GM12878 (cell line): ENCODE data around the gene IHH. TPM values are rescaled to one million over a fixed set of nuclear protein-coding genes. Genes with fewer than 3 reads are reported as not detected.

Experiments used
- ATAC-seq: fragments of 200-7000 bp; cut with Tn5 transposase; 3 replicates; pipeline ENCODE4 v1.9.1; 2020; ENCODE audit warnings: mild to moderate bottlenecking, moderate library complexity
- BruUV-seq: library from RNA; stranded (reverse); fragments of 400-500 nt; replicated peaks from 2 replicates; lab custom pipeline; 2021; lab: Mats Ljungman, UMichigan
- CTCF ChIA-PET: fragments of 300-600 bp; sonication (Branson Sonifier 250); formaldehyde crosslinking; extraction: SDS; loops from one replicate; lab custom pipeline; 2021; ENCODE audit warnings: inconsistent platforms; lab: Yijun Ruan, JAX
- POLR2A ChIA-PET: fragments of 350-600 bp; formaldehyde crosslinking; extraction: SDS; loops from one replicate; lab custom pipeline; 2021; ENCODE audit warnings: inconsistent platforms; lab: Charles Lee
- RAD21 ChIA-PET: fragments of 300-600 bp; sonication (Branson Sonifier 250); formaldehyde crosslinking; loops from one replicate; lab custom pipeline; 2023; ENCODE audit warnings: antibody characterized with exemption; ENCODE audit not compliant: unreplicated experiment; lab: Charles Lee
- SMC1A ChIA-PET: fragments of 300-600 bp; sonication (Branson Sonifier 250); formaldehyde crosslinking; loops from one replicate; lab custom pipeline; 2023; ENCODE audit not compliant: unreplicated experiment, uncharacterized antibody; lab: Charles Lee
- DNase-seq: peaks from one replicate; pipeline ENCODE4 v3.0.0-alpha.2; 2011; ENCODE audit warnings: low read depth, low spot score
- FAIRE-seq: peaks from 3 replicates; lab custom pipeline; 2011; peaks lifted over from hg19 to GRCh38; lab: Jason Lieb, UNC
- H2AFZ ChIP-seq: 2 replicates; pipeline ENCODE4 v1.6.0; 2011; ENCODE audit warnings: low read depth, low read length, control low read depth; ENCODE audit not compliant: control insufficient read depth
- H3K27ac ChIP-seq: 2 replicates; pipeline ENCODE4 v1.5.1; 2011; ENCODE audit warnings: control low read depth; ENCODE audit not compliant: control insufficient read depth, insufficient read depth
- H3K27me3 ChIP-seq, 2 experiments: replicated peaks in 1 of 2; 2 replicates each; pipeline versions ENCODE4 v1.6.0 to v1.6.1; 2011; ENCODE audit warnings: low read length in 1 of 2; ENCODE audit not compliant: control insufficient read depth in 2 of 2, insufficient read depth in 2 of 2
- H3K36me3 ChIP-seq, 2 experiments: 2 replicates each; pipeline ENCODE4 v1.5.1; 2011; ENCODE audit warnings: low read length in 1 of 2; ENCODE audit not compliant: control insufficient read depth in 2 of 2, insufficient read depth in 2 of 2
- H3K4me1 ChIP-seq: 2 replicates; pipeline ENCODE4 v1.6.1; 2011; ENCODE audit warnings: mild to moderate bottlenecking, low read length, moderate library complexity, mixed read lengths; ENCODE audit not compliant: control insufficient read depth, insufficient read depth
- H3K4me2 ChIP-seq: 2 replicates; pipeline ENCODE4 v1.6.0; 2011; ENCODE audit warnings: control low read depth; ENCODE audit not compliant: control insufficient read depth, insufficient read depth
- H3K4me3 ChIP-seq: fragments of 200-600 bp; sonication (generic); 2 replicates; pipeline ENCODE4 v1.5.1; 2016
- H3K79me2 ChIP-seq: 2 replicates; pipeline ENCODE4 v1.6.0; 2011; ENCODE audit warnings: low read length; ENCODE audit not compliant: control insufficient read depth, insufficient read depth
- H3K9ac ChIP-seq: 2 replicates; pipeline ENCODE4 v1.8.0; 2011; ENCODE audit warnings: low read length, control low read depth, mixed read lengths; ENCODE audit not compliant: control insufficient read depth, insufficient read depth
- H3K9me3 ChIP-seq: replicated peaks from 3 replicates; pipeline ENCODE4 v1.5.1; 2011; ENCODE audit warnings: mild to moderate bottlenecking, low read length; ENCODE audit not compliant: control insufficient read depth, insufficient read depth
- H4K20me1 ChIP-seq: 2 replicates; pipeline ENCODE4 v1.6.0; 2011; ENCODE audit not compliant: control insufficient read depth, insufficient read depth
- BRCA1 ChIP-seq: IDR thresholded peaks from 2 replicates; pipeline ENCODE4 v1.6.1; 2011; ENCODE audit warnings: low read depth, low read length, improper control_type of control experiment
- FOS ChIP-seq: IDR thresholded peaks from 3 replicates; pipeline ENCODE4 v1.6.1; 2011; ENCODE audit warnings: borderline replicate concordance; ENCODE audit not compliant: insufficient read length; ENCODE audit errors: extremely low read depth
- LARP7 ChIP-seq: fragments of 450-650 bp; IDR thresholded peaks from 2 replicates; pipeline ENCODE4 v1.6.1; 2017; ENCODE audit warnings: mild to moderate bottlenecking
- MYB ChIP-seq: fragments of 150-350 bp; IDR thresholded peaks from 2 replicates; pipeline ENCODE4 v1.6.1; 2014; ENCODE audit warnings: mild to moderate bottlenecking, low read depth, low read length, borderline replicate concordance
- NR2C1 ChIP-seq: fragments of 450-650 bp; IDR thresholded peaks from 2 replicates; pipeline ENCODE4 v1.6.1; 2017; ENCODE audit warnings: antibody characterized with exemption, mild to moderate bottlenecking, moderate library complexity
- POU2F2 ChIP-seq: IDR thresholded peaks from 3 replicates; pipeline ENCODE4 v1.6.1; 2011; ENCODE audit warnings: low read depth, mild to moderate bottlenecking, low read length, borderline replicate concordance
- SUZ12 ChIP-seq: fragments of 200-600 bp; sonication (generic); IDR thresholded peaks from one replicate; pipeline ENCODE4 v1.6.1; 2018; ENCODE audit warnings: antibody characterized with exemption, mild to moderate bottlenecking; ENCODE audit not compliant: unreplicated experiment
- ZSCAN29 ChIP-seq: fragments of 450-650 bp; IDR thresholded peaks from 2 replicates; pipeline ENCODE4 v1.6.1; 2017; ENCODE audit warnings: mild to moderate bottlenecking, moderate library complexity
- WGBS: methylation state at CpG from one replicate; pipeline ENCODE4 v1.1.6; 2016; ENCODE audit warnings: low lambda C conversion rate; ENCODE audit not compliant: insufficient replicate concordance, insufficient coverage; ENCODE audit errors: missing lambda C conversion rate; 5-methylcytosine and 5-hydroxymethylcytosine counted together
- in situ Hi-C: fragments of 300-500 bp; cut with MboI; formaldehyde crosslinking; loops from 9 replicates; pipeline ENCODE4 v1.14.3; 2018; ENCODE audit warnings: mixed read lengths
- intact Hi-C: fragments of 100-400 bp; cut with micrococcal nuclease; formaldehyde crosslinking; loops from one replicate; pipeline ENCODE4 v1.14.2; 2022; ENCODE audit not compliant: unreplicated experiment
- polyA plus RNA-seq, 11 experiments: library from polyadenylated mRNA; depleted of rRNA in 4 of 11; unstranded in 6 of 11; stranded (reverse) in 5 of 11; fragments of >200 nt; fragmentation: Nextera tagmentation in 4 of 11; fragmentation: Illumina TruSeq in 1 of 11; extraction: Ambion mirVana in 4 of 11; extraction: Trizol in 1 of 11; gene quantifications; 1 replicate in 1 of 11; 2 replicates in 10 of 11; pipeline versions ENCODE4 v1.2.1 to v1.2.3, GENCODE V29; 2011 to 2016; ENCODE audit warnings: inconsistent platforms in 2 of 11, missing spikeins in 2 of 11, low read depth in 1 of 11
- total RNA-seq, 4 experiments: library from RNA; depleted of rRNA in 3 of 4; stranded (reverse); fragments of >200 nt in 3 of 4; fragmentation: Illumina TruSeq in 1 of 4; extraction: Trizol in 1 of 4; gene quantifications; 2 replicates each; pipeline versions ENCODE4 v1.2.1 to v1.2.3, GENCODE V29; 2013 to 2021
- TF ChIP-seq, protein P1 (sequence below): IDR thresholded peaks from 2 replicates; pipeline ENCODE4 v1.6.1; 2012; ENCODE audit warnings: low read length, inconsistent platforms

IHH gene
- total and polyA plus RNA-seq, 10 of the 15 experiments (the other 5 are each of a cell fraction or from before 2014, with no cell fraction given), result 0.04 TPM; not detected in 9

DNA sequence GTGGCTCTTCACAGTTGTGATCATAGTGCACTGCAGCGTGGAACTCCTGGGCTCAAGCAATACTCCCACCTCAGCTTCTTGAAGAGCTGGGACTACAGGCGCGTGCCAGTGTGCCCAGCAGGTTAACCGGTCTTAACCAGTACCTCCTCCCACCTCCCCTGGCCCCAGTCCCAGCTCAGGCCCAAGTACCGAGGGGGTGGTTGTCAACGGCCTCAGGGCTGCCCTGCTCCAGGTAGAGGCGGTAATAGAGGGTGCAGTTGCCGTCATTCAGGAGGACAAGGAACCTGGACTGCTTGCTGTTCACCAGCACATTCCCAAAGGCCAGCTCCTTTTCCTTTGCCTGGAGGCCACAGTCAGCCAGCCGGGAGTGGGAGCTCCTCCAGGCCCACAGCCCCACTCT is 39.1 kb downstream of the IHH start:
- no peak overlapping the region for H3K4me2 ChIP-seq
- H3K4me3 ChIP-seq, result no peak overlapping the region
- ChIA-PET RAD21 (no interaction called here), CTCF (interaction anchor here (0.6 kb wide), 1 partner anchor 120 kb away, joined by 3 read pairs; no protein-coding TSS in a partner anchor), SMC1A (no interaction called here), POLR2A (no interaction called here)
- no peaks in the 10 kb centered on the region for H3K4me1 ChIP-seq
- H3K27me3 ChIP-seq, result peaks cover 2 to 3% of the 10 kb centered on the region in 2 experiments; a peak in 2 of 4 replicates
- ATAC-seq, result no peak
- BruUV-seq, result no TSS peak
- H3K79me2 ChIP-seq, result no peaks in the 10 kb centered on the region
- intact Hi-C loops (no loop called here), in situ Hi-C loops (no loop called here)
- H3K9me3 ChIP-seq, result no peaks in the 10 kb centered on the region
- H3K36me3 ChIP-seq, result no peaks in the 10 kb centered on the region
- no peak for TF ChIP-seq FOS
- WGBS, result 34% methylated on average over 9 of the region's 9 CpGs
- H4K20me1 ChIP-seq, result no peaks in the 10 kb centered on the region
- H3K9ac ChIP-seq, result no peak overlapping the region
- DNase-seq, result no peak
- H2AFZ ChIP-seq, result no peak overlapping the region
- no peak overlapping the region for H3K27ac ChIP-seq
- FAIRE-seq, result no peak

DNA sequence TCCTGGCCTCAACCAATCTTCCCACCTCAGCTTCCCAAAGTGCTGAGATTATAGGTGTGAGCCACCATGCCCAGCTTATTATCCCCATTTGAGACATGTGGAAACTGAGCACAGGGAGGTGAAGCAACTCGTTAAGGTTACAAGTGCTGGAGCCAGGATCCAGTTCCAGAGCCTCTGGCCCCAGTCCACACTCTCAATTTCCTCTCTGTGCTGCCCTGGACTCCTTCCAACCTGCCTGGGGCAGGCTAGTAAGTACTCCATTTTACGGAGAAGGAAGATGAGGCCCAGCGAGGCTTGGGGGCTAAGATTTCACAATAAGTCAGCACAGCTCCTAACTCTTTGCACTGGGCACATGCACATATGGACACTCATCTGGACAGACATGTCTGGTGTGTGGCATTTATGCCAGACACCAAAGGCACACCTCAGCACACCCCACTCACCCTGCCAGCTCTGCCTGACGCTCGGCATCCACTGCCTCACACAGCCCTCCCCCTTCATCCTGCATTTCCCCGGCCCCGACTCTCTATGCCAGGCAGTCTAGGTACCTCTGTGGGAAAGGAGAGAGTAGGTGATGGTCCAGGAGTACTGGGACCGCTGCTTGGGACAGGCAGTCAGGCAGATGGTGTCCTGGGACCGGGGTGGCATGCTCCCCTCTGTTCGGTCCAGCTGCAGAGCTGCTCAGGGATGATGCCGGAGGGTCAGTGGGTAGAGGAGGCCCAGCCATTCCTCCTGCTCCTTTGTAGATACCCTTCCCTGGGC is 39.9 kb downstream of the IHH start:
- no peaks in the 10 kb centered on the region for H4K20me1 ChIP-seq
- WGBS, result 34% methylated on average over 11 of the region's 11 CpGs
- H3K9me3 ChIP-seq, result no peaks in the 10 kb centered on the region
- RAD21 ChIA-PET, result no interaction called here
- H3K36me3 ChIP-seq, result no peaks in the 10 kb centered on the region
- no TSS peak for BruUV-seq
- in situ Hi-C loops (no loop called here), intact Hi-C loops (no loop called here)
- FAIRE-seq (no peak), ATAC-seq (no peak), DNase-seq (no peak)
- H2AFZ ChIP-seq, result no peak overlapping the region
- CTCF ChIA-PET, result interaction anchor here (1.4 kb wide), 1 partner anchor 134 kb away, joined by 4 read pairs; no protein-coding TSS in a partner anchor
- H3K27ac ChIP-seq, result no peak overlapping the region
- no peaks in the 10 kb centered on the region for H3K4me1 ChIP-seq
- no peak overlapping the region for H3K9ac ChIP-seq
- TF ChIP-seq LARP7 (no peak), MYB (no peak), BRCA1 (no peak), ZSCAN29 (no peak), NR2C1 (no peak), POU2F2 (no peak), SUZ12 (no peak)
- TF ChIP-seq, protein P1, sequence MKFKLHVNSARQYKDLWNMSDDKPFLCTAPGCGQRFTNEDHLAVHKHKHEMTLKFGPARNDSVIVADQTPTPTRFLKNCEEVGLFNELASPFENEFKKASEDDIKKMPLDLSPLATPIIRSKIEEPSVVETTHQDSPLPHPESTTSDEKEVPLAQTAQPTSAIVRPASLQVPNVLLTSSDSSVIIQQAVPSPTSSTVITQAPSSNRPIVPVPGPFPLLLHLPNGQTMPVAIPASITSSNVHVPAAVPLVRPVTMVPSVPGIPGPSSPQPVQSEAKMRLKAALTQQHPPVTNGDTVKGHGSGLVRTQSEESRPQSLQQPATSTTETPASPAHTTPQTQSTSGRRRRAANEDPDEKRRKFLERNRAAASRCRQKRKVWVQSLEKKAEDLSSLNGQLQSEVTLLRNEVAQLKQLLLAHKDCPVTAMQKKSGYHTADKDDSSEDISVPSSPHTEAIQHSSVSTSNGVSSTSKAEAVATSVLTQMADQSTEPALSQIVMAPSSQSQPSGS, result no peak
- POLR2A ChIA-PET, result no interaction called here
- no peak overlapping the region for H3K4me2 ChIP-seq
- no peak overlapping the region for H3K4me3 ChIP-seq
- H3K79me2 ChIP-seq, result no peaks in the 10 kb centered on the region
- peaks cover 2 to 3% of the 10 kb centered on the region in 2 experiments; a peak in 2 of 4 replicates for H3K27me3 ChIP-seq
- SMC1A ChIA-PET, result no interaction called here
